SKM-1 (cell line): Measurements from ENCODE around the gene KRT33A.

Experiments used
- DNase-seq: peaks from one replicate; lab custom pipeline; 2025; ENCODE audit not compliant: unreplicated experiment; lab: John Stamatoyannopoulos, UW

KRT33A gene

DNA sequence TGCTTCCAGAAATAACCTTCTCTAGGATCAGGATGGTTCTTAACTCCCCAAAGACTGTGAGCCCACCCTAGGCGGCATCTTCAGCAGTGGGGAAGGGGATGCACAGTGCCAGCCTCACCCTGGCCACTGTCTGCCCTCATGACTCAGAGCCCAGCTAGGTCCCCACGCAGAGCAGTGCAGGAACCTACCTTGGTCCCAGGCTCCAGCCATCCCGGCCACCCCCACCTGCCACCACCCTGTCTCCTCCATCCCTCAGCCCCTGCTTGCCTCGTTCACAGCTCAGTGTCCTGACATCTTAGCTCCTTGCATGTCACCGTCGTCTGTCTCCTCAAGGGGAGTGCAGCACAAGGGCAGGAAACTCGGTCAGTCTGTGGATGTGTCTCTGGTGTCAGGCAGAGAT, 19.0 kb downstream of the KRT33A start:
- no peak for DNase-seq

DNA sequence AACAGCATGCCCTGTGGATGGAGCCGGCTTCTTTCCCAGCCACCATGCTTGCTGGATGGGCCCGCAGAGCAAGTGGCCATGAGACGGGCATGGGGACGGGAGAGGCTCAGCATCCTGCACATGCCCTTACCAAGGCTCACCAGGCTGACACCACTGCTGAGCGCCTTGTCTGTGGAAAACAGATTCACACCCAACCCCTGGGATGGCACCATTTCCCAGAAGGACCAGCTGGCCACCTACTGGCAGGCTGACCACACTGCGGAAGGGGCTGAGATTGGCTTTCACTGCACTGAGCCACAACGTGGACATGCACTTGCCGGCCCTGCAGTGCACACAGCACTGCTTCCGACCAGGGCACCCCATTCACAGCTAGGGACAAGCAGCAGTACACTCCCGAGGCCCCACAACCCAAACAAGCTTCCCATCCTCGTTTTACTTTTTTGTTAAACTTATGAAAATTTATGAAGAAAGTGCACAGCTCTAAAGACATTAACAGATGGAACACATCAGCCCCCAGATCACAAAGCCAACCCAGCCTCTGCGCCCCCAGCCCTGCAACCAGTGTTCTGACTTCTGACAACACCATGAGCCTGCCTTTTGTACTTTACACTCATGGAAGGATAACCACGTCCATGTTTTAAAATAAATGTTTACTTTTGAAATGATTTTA, 21.2 kb downstream of the KRT33A start:
- no peak for DNase-seq

- no peak for DNase-seq
Measured at GRCh38 chr17:41328207-41328606, 22.4 kb downstream of the KRT33A start.

GRCh38 chr17:41327411-41328120, 23.1 kb downstream of the KRT33A start:
- no peak for DNase-seq

DNA sequence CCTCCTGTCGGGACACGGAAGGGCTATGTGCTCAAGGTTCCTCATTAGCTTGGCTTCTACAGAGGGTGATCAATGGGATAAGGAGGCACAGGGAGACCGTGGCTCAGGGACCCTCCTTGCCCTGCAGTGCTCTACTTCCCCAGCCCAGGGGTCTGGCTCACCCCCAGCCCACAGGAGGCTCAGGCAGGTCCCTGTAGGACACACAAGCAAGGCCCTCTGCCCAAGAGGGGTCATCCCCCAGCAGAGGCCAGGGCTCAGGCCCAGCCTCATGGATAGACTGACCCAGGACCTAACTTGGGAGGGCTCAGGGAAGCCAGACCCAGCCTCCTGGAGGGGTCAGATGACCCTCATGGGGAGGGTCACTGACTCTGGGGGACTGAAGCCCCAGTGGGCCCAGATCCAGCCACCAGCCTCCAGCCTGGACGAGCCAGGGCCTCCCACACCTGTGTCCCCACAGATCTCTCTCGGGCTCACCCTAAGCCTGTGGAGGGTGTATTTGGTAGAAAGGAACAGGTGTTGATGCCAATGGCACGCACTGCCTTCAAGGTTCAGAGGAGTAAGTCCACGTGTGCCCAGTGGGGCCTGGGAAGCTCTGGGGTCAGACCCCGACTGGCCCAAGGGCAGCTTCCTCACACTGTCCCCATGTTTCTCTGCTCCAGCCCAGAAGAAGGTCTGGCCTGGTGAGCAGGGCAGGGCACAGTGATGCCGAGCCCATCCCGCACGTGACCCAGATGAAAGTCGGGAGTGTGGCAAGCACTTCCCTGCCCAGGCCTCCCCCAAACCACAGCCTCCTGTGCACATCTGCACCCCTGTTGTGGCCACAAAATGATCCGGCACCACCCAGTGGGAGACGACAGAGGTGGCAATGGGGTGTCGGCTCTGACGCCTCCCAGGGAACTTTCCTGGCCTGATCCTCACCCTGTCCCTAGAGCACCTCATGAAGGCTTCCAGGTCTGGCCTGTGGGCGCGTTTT, 24.2 kb downstream of the KRT33A start:
- no peak for DNase-seq

- DNase-seq: no peak
Measured at GRCh38 chr17:41325611-41326010, 25.0 kb downstream of the KRT33A start.

DNA sequence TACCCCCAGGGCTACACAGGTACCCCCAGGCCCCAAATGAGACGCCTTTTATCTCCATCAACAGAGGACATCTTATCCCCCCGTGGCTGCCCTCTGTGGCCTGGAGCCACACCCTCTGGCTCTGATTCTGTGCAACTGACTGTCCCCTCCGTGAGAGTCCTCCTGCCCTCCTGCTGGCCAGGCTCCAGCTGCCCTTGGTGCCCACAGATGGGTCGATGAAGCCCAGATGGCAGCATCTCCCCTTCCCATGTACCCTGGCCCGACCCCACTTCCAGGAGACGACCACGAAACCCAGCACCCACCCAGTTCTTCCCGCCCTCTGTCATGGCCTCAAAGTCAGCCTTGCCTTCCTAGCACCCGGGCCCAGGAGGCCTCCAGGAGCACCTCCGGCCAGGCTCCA, 25.5 kb downstream of the KRT33A start:
- DNase-seq: no peak

DNA sequence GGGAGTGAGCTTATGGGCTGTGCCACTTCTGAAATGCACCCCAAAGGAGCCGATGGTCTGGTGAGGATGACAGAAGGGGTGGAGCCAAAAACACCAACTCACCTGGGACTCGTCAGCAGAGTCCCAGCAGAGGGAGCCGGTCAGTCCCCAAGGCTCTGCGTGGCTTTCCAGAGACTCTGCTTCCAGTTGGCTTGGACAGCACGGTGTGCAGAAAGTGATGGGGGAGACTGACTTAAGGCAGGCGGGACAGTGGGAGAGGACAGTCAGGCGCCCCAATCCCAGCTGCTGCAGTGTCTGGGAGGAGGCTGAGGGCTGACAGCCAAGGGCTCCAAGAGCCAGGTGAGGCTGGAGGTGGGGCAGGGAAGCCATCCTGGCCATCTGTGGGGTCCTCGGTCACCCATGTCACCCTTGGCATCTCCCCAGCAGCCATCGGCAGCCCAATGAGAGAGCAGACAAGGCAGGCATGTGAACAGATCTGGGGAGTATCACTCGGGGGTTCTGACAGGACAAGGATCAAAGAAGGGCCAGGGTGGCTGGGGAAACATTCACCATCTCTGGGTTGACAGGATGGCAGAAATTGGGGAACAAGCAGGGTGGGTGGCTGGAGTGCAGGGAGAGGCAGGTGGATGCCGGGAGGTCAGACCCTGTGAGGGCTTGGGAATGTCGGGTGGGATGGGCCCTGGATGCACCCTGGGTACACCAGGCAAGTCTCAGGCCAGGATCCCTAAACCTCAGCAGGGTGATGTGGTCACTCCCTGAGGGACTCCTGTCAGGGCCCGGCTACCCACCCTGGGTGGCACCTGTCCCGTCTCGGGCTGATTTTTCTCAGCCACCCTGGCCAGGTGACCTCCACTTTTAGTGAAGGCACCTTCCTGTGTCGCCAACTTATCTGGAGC, 26.2 kb downstream of the KRT33A start:
- no peak for DNase-seq

DNA sequence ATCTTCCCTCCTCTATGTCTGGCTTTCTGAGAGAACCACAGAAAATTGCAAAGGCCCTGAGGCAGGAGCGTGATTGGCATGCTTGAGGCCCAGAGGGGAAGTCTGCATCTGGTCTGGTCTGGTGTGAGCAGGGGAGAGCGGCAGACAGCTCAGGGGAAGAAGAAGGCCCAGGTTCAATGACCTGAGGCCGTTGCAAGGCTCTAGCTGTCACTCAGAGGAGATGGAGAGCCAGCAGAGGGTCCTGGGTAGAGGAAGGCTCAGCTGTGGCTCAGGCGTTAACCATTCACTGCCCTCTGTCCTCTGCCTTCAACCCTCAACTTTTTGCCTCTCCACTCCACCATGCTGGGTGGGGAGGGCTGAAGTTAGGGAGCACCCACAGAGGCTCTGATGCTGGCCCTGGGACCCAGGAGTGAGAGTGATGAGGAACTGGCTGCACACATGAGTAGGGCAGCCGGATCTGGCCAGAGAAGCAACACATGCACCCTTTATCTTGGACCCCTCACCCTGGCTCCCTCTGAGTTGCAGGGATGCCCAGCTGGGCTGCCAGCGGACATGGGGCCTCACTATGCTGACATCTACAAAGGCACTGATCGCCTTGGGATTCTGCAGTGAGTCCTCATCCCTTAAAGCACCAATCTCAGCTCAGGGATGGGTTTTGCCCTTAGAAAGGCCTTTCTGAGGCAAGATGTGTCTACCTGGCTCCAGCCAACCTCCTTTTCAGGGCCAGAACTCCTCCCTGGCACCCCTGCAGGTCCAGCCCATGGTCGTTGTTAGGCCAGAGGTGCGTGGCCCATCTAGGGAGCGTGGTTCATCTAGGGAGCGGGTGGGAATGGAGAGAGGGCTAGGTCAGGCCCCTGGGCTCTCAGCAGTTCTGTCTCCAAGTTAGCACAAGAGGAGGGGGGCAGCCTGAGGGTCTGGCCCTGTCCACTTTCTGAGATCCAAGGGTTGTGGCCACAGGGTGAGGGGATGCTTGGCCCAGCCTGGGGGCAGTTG, 27.4 kb downstream of the KRT33A start:
- DNase-seq: no peak

GRCh38 chr17:41322094-41322902, 28.3 kb downstream of the KRT33A start:
- no peak for DNase-seq

- DNase-seq: no peak
Measured at GRCh38 chr17:41318231-41318630, 32.4 kb downstream of the KRT33A start.

- no peak for DNase-seq
Measured at GRCh38 chr17:41315814-41316445, 34.7 kb downstream of the KRT33A start.

DNA sequence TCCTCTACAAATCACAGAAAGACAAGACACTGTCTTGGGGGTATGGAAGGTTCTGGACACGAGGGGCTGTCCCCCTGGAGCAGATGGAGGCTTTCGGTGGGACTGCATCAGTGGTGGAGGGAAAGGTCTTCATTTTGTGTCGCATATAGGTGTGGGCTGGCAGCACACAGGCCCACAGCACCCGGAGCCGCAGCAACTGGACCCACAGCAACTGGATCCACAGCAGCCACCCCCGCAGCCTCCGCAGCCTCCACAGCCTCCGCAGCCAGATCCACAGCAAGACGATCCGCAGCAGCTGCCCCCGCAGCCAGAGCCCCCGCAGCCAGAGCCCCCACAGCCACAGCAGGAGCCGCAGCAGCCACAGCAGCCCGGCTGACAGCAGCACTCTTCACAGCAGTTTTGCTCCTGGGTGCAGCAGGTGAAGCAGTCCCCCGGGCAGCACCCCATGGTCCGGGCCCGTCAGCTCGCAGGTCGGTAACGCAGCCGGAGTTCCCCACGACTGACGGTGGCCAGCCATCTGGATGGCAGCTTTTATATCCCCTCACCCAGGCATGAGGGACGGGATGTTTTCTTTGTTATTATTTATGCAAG, 35.3 kb downstream of the KRT33A start, which contains the start of gene KRTAP17-1:
Gene KRTAP17-1, minus strand, starts transcription at position 507 of the 591 bp plus-strand sequence. Its CDS starts 60 bp downstream, at position 447.
- no peak for DNase-seq

DNA sequence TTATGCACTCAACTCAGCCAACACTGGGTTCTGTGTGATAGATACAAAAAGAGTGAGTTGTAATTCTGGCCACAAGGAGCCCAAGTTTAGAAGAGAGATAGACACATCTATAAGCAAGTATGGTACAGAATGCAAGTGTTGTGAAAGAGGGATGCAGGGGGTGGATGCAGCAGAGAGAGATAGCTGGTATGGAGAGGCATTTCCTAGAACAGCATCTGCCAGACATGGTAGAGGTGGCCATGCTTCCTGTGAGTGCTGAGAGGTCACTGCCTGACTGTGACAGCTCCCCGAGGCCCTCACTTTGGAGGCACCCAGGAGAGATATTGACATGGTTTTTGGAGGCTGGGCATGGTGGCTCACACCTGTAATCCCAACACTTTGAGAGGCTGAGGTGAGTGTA, 39.5 kb downstream of the KRT33A start:
- no peak for DNase-seq

- no peak for DNase-seq
Measured at GRCh38 chr17:41308918-41309359, 41.7 kb downstream of the KRT33A start, which contains the start of gene KRTAP16-1. TSS of gene KRTAP16-1 (minus strand) at chr17:41309309. CDS start at chr17:41309253, 56 bp downstream.

- DNase-seq: no peak
Measured at GRCh38 chr17:41308251-41308917, 42.2 kb downstream of the KRT33A start.

- no peak for DNase-seq
Measured at GRCh38 chr17:41307647-41308046, 43.0 kb downstream of the KRT33A start.
